RWPE2 (cell line): ENCODE results near the gene PPP1R13B.
A peak's percentile ranks its signal among the peaks of the same experiment; 100 is the strongest.

Experiments used
- ATAC-seq: fragments of 200-7000 bp; cut with Tn5 transposase; 3 replicates; pipeline ENCODE4 v1.9.1; 2021; ENCODE audit warnings: low read depth
- DNase-seq: peaks from one replicate; pipeline ENCODE4 v3.0.0-alpha.2; 2020; ENCODE audit warnings: low spot score
- H3K27ac ChIP-seq: fragments of 450-650 bp; 2 replicates; pipeline ENCODE4 v1.5.1; 2017; ENCODE audit warnings: mild to moderate bottlenecking; ENCODE audit not compliant: poor library complexity, severe bottlenecking
- H3K27me3 ChIP-seq: fragments of 250-450 bp; sonication (Bioruptor Pico); 2 replicates; pipeline ENCODE4 v1.5.1; 2021; ENCODE audit warnings: mild to moderate bottlenecking, moderate library complexity; ENCODE audit not compliant: insufficient read depth, poor library complexity, severe bottlenecking
- H3K36me3 ChIP-seq: fragments of 250-450 bp; sonication (Bioruptor Pico); 2 replicates; pipeline ENCODE4 v1.5.1; 2020; ENCODE audit warnings: low read depth, mild to moderate bottlenecking, moderate library complexity
- H3K4me1 ChIP-seq: fragments of 250-450 bp; sonication (Bioruptor Pico); 2 replicates; pipeline ENCODE4 v1.5.1; 2021; ENCODE audit warnings: mild to moderate bottlenecking, moderate library complexity; ENCODE audit not compliant: insufficient read depth, poor library complexity, severe bottlenecking
- H3K4me3 ChIP-seq: fragments of 250-450 bp; sonication (Bioruptor Pico); 2 replicates; pipeline ENCODE4 v1.5.1; 2021; ENCODE audit warnings: mild to moderate bottlenecking, moderate library complexity; ENCODE audit not compliant: severe bottlenecking
- H3K9me3 ChIP-seq: fragments of 250-450 bp; sonication (Bioruptor Pico); 2 replicates; pipeline ENCODE4 v1.5.1; 2021; ENCODE audit warnings: mild to moderate bottlenecking, moderate library complexity; ENCODE audit not compliant: severe bottlenecking
- TF ChIP-seq, protein P1 (sequence below): fragments of 450-650 bp; IDR thresholded peaks from one replicate; pipeline ENCODE4 v1.5.1; 2017; ENCODE audit warnings: mild to moderate bottlenecking, moderate library complexity; ENCODE audit not compliant: poor library complexity, severe bottlenecking

Gene PPP1R13B

DNA sequence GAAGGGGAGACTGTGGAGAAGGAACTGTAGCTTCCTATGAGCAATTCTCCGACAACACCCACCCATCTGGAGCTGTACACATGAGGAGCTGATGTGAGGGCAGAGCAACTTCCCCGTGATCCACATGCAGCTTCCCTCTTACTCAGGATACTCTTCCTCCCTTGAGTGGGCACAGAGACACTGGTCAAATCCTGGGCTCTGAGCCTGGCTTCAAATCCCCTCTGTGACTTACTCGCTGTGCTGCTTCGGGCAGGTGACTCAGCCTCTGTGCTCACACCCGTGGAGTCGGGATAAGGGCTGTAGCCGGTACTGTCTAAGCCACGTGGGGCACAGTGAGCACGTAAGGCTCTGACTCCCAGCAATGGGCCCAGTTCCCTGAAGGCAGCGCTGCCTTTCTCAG is 100.7 kb downstream of the PPP1R13B start:
- Histone ChIP-seq H3K27ac (no peak overlapping the region), H3K9me3 (no peaks in the 10 kb centered on the region), H3K4me1 (no peaks in the 10 kb centered on the region), H3K36me3 (peaks cover 21% of the 10 kb centered on the region), H3K27me3 (no peaks in the 10 kb centered on the region), H3K4me3 (no peak overlapping the region)
- ATAC-seq: peak; percentile 42; the same call in 1 of the 3 replicates
- DNase-seq: no peak
- TF ChIP-seq, protein P1, sequence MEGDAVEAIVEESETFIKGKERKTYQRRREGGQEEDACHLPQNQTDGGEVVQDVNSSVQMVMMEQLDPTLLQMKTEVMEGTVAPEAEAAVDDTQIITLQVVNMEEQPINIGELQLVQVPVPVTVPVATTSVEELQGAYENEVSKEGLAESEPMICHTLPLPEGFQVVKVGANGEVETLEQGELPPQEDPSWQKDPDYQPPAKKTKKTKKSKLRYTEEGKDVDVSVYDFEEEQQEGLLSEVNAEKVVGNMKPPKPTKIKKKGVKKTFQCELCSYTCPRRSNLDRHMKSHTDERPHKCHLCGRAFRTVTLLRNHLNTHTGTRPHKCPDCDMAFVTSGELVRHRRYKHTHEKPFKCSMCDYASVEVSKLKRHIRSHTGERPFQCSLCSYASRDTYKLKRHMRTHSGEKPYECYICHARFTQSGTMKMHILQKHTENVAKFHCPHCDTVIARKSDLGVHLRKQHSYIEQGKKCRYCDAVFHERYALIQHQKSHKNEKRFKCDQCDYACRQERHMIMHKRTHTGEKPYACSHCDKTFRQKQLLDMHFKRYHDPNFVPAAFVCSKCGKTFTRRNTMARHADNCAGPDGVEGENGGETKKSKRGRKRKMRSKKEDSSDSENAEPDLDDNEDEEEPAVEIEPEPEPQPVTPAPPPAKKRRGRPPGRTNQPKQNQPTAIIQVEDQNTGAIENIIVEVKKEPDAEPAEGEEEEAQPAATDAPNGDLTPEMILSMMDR: no peak

DNA sequence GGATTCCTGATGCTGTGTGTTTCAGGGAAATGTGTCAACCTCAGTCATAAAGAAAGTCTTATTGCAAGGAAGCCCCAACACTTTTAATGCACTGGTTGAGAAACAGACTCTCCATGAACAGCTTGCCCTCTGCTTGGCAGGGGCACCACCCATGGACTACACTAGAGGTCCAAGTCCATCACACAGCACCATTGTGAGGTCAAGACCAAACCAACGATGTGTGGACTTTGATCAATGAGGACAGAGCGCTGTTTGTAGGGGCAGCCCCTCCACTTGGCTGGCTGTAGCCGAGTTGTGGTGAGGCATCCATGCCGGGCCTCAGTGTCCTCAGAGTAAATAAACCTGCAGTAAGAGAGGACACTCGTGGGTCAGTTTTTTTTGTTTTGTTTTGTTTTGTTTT is 102.0 kb downstream of the PPP1R13B start:
- H3K4me1 ChIP-seq: no peaks in the 10 kb centered on the region
- peaks cover 19% of the 10 kb centered on the region for H3K36me3 ChIP-seq
- H3K27ac ChIP-seq: no peak overlapping the region
- no peak overlapping the region for H3K4me3 ChIP-seq
- ATAC-seq: no peak
- H3K9me3 ChIP-seq: no peaks in the 10 kb centered on the region
- TF ChIP-seq, protein P1: no peak
- H3K27me3 ChIP-seq: no peaks in the 10 kb centered on the region
- DNase-seq: no peak

DNA sequence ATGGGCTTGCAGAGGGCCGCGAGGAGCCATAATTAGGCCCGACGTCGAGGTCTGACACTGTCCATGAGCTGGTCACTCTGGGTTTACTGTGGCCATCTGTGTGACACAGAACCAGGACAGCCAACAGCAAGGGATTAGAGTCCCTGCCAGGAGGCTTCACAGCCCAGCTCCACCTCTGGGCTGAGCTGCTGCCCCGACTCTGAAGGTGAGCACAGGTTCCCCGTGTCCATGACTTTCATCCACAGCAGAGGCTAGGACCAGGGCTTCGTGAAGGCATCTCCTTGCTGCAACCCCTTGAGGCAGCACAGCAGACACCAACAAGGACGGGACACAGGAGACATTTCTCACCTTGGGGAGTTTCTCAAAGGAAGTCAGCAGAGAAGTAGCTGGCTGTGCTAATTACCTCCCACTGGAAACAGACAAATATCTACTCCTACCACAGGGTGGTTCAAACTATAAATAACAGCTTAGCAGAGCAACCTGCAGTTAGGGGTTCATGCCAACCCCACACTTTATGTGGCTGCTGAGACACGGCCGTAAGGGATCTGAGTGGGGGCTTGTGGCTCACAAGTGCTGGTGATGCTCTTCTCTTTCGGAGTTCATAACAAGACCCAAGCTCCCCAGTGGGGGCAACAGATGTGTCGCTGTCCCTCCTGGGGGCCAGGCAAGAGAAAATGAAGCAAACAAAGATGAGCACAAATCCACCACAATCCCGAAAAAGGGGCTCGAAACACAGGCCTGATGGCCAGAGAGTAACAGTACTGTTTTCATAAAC is 102.6 kb downstream of the PPP1R13B start:
- no peak for ATAC-seq
- no peaks in the 10 kb centered on the region for H3K27me3 ChIP-seq
- no peaks in the 10 kb centered on the region for H3K9me3 ChIP-seq
- H3K27ac ChIP-seq: no peak overlapping the region
- H3K36me3 ChIP-seq: peaks cover 17% of the 10 kb centered on the region
- TF ChIP-seq, protein P1: no peak
- H3K4me3 ChIP-seq: no peak overlapping the region
- no peaks in the 10 kb centered on the region for H3K4me1 ChIP-seq
- no peak for DNase-seq

DNA sequence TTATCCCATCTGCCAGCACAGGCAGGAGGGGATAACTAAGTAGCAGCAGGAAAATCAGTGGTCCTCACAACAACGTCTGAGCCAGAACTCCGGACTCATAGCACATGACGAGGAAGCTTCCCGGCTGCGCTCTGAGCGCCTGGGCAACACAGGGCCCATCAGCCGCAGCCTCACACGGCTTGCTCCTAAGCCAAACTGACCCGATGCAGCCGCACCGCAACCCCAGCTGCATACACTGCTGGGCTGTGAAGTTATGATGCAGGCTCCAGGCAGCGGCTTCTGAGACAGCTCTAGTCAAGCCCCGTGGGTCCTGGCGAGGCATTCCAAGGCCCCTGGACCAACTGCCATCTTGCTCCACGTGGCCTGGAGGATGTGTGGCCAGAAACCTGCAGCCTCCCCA is 103.7 kb downstream of the PPP1R13B start:
- Histone ChIP-seq H3K4me1 (no peaks in the 10 kb centered on the region), H3K4me3 (no peak overlapping the region), H3K27ac (no peak overlapping the region), H3K9me3 (no peaks in the 10 kb centered on the region), H3K36me3 (peaks cover 6% of the 10 kb centered on the region), H3K27me3 (no peaks in the 10 kb centered on the region)
- DNase-seq (no peak), ATAC-seq (no peak)
- TF ChIP-seq, protein P1: no peak
